ENCODE results near the gene OVAAL. TPM values are rescaled to one million over a fixed set of nuclear protein-coding genes. Genes with fewer than 3 reads are reported as not detected.

Gene OVAAL
- polyA plus RNA-seq, 3 donors: not detected

DNA sequence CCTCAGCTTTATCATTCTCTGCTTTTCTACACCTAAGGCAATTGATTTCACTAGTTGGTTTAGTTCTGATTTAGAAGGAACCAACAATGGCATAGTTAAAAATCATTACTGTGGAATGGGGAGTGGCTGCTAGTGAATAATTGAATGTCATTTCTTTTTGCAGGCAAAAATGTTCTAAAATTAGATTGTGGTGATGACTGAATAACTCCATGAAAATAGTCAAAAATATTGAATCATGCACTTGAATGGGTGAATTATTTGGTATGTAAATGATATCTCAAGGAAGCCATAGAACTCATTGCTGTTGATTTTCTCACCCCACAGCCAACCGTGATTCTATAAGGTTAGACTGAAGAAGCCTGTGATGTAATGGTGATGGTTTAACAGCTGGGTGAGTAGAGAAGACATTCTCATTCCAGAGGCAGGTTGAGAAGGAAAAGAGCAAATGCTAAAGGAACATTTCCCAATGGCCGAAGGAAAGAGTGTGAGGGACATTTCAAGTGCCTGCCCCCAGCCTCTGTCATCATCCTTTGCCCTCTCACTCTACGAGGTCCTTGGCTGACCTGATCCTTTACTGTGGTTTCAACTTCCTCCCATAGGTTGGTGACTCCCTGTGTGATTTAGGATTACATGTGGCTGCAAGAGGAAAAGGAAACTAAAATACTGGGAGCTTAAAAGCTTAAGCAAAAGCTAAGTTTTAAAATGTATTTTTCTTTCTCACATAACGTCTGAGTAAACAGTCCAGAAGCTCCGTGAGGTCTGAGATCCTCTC is 12.5 kb downstream of the OVAAL start:
- peaks cover 0 to 5% (median 1%) of the 10 kb centered on the region in 3 donors for H3K27me3 Mint-ChIP-seq (ENCODE audit: low read depth in 3 of 3)
- Histone ChIP-seq H3K36me3 (replicated peaks in 1 of 2; ENCODE audit: control insufficient read depth in 1 of 2, insufficient read depth in 2 of 2, low read length in 2 of 2) (no peaks in the 10 kb centered on the region), H3K9me3 (replicated peaks in 1 of 2; ENCODE audit: control insufficient read depth in 1 of 2, insufficient read depth in 1 of 2, low read length in 2 of 2) (no peaks in the 10 kb centered on the region), H3K27ac (ENCODE audit: low read depth in 1 of 2, low read length in 2 of 2) (no peak overlapping the region), H3K4me3 (replicated peaks in 1 of 3; ENCODE audit: low read depth in 2 of 3, low read length in 3 of 3) (no peak overlapping the region), H2AFZ (ENCODE audit: insufficient read depth, low read depth, low read length, poor library complexity, severe bottlenecking) (no peak overlapping the region), H3K4me2 (replicated peaks; ENCODE audit: extremely low read depth, low read length, poor library complexity, severe bottlenecking) (no peak overlapping the region), H3K27me3 (ENCODE audit: control insufficient read depth in 2 of 2, insufficient read depth in 2 of 2, low read length in 2 of 2) (no peaks in the 10 kb centered on the region), H4K20me1 (ENCODE audit: insufficient read depth, low read length) (no peaks in the 10 kb centered on the region), H3K9ac (ENCODE audit: insufficient read depth, low read length, poor library complexity, severe bottlenecking) (no peak overlapping the region), H3K79me2 (ENCODE audit: insufficient read depth, low read length) (no peaks in the 10 kb centered on the region), H3K4me1 (ENCODE audit: control insufficient read depth in 1 of 2, insufficient read depth in 2 of 2, low read length in 2 of 2) (no peaks in the 10 kb centered on the region)
- no peak overlapping the region for H3K27ac Mint-ChIP-seq
- WGBS (ENCODE audit: insufficient coverage): 60% methylated on average over 2 of the region's 5 CpGs
- intact Hi-C loops (cut with micrococcal nuclease): no loop called here
- no peaks in the 10 kb centered on the region for H3K36me3 Mint-ChIP-seq
- H3K4me1 Mint-ChIP-seq: peaks cover 4% of the 10 kb centered on the region
- H3K4me3 Mint-ChIP-seq: no peak overlapping the region
- peaks cover 0 to 2% (median 0%) of the 10 kb centered on the region in 7 donors for H3K9me3 Mint-ChIP-seq
- no peak for DNase-seq
- TF ChIP-seq, protein P1, sequence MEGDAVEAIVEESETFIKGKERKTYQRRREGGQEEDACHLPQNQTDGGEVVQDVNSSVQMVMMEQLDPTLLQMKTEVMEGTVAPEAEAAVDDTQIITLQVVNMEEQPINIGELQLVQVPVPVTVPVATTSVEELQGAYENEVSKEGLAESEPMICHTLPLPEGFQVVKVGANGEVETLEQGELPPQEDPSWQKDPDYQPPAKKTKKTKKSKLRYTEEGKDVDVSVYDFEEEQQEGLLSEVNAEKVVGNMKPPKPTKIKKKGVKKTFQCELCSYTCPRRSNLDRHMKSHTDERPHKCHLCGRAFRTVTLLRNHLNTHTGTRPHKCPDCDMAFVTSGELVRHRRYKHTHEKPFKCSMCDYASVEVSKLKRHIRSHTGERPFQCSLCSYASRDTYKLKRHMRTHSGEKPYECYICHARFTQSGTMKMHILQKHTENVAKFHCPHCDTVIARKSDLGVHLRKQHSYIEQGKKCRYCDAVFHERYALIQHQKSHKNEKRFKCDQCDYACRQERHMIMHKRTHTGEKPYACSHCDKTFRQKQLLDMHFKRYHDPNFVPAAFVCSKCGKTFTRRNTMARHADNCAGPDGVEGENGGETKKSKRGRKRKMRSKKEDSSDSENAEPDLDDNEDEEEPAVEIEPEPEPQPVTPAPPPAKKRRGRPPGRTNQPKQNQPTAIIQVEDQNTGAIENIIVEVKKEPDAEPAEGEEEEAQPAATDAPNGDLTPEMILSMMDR (IDR thresholded peaks at IDR 0.05): no peak

DNA sequence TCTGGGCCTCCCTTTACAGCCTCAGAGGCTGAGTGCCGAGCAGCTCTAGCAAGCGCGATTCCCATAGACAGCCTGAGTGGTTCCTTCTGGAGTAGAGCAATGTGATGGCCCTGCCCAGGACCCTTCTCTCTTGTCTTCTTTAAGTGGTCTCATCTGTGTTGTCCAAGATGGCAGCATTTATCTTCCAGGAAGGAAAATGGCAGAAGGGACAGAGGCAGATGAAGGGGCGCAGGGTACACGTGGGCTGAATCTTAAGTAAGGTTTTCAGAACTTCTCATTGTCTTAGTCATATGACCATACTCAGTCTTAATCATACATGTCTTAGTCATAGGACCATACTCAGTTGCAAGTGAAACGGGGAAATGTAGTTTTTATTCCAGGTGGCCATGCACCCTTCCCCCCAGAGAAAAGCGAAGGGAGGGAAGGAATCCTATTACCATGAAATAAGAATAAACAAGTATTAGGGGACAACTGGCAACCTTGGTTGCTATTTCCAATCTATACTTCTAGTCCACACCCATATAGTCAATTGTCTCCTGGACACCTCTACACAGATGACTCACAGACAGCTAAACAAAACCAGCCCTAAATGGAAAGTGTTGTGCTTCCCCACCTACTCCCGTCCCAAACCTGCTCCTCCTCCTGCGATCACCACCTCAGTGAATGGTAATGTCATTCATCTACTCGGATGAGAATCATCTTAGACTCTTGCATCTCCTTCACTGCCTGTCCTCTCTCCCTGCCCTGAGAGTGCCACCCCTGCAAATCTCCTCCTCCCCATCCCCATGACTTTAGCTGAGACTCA is 13.3 kb downstream of the OVAAL start:
- 88% methylated on average over 6 of the region's 10 CpGs for WGBS (ENCODE audit: insufficient coverage)
- H3K4me2 ChIP-seq (replicated peaks; ENCODE audit: extremely low read depth, low read length, poor library complexity, severe bottlenecking): no peak overlapping the region
- no peak for DNase-seq

More for the DNA sequence above, 13.3 kb downstream of the OVAAL start:
- intact Hi-C loops (cut with micrococcal nuclease): no loop called here
- H3K27me3 Mint-ChIP-seq (ENCODE audit: low read depth in 3 of 3): peaks cover 0 to 5% (median 1%) of the 10 kb centered on the region in 3 donors
- Histone ChIP-seq H3K27ac (ENCODE audit: low read depth in 1 of 2, low read length in 2 of 2) (no peak overlapping the region), H4K20me1 (ENCODE audit: insufficient read depth, low read length) (no peaks in the 10 kb centered on the region), H2AFZ (ENCODE audit: insufficient read depth, low read depth, low read length, poor library complexity, severe bottlenecking) (no peak overlapping the region), H3K36me3 (replicated peaks in 1 of 2; ENCODE audit: control insufficient read depth in 1 of 2, insufficient read depth in 2 of 2, low read length in 2 of 2) (no peaks in the 10 kb centered on the region), H3K4me3 (replicated peaks in 1 of 3; ENCODE audit: low read depth in 2 of 3, low read length in 3 of 3) (no peak overlapping the region), H3K4me1 (ENCODE audit: control insufficient read depth in 1 of 2, insufficient read depth in 2 of 2, low read length in 2 of 2) (no peaks in the 10 kb centered on the region), H3K9me3 (replicated peaks in 1 of 2; ENCODE audit: control insufficient read depth in 1 of 2, insufficient read depth in 1 of 2, low read length in 2 of 2) (no peaks in the 10 kb centered on the region), H3K27me3 (ENCODE audit: control insufficient read depth in 2 of 2, insufficient read depth in 2 of 2, low read length in 2 of 2) (no peaks in the 10 kb centered on the region), H3K79me2 (ENCODE audit: insufficient read depth, low read length) (no peaks in the 10 kb centered on the region), H3K9ac (ENCODE audit: insufficient read depth, low read length, poor library complexity, severe bottlenecking) (no peak overlapping the region)
- H3K27ac Mint-ChIP-seq: no peak overlapping the region
- peaks cover 0 to 2% (median 0%) of the 10 kb centered on the region in 7 donors for H3K9me3 Mint-ChIP-seq
- H3K4me3 Mint-ChIP-seq: no peak overlapping the region
- H3K36me3 Mint-ChIP-seq: no peaks in the 10 kb centered on the region
- H3K4me1 Mint-ChIP-seq: peaks cover 4% of the 10 kb centered on the region
- TF ChIP-seq, protein P1 (IDR thresholded peaks at IDR 0.05): no peak

Measured in CD14-positive monocyte (primary cell).